HG03025 (cell line): ENCODE measurements around the gene KIAA1755.

Source experiments
- ATAC-seq: cut with Tn5 transposase; IDR thresholded peaks from one replicate; pipeline ENCODE4 v1.9.1; 2021; ENCODE audit warnings: mild to moderate bottlenecking, moderate library complexity; ENCODE audit not compliant: unreplicated experiment, low FRiP score

The KIAA1755 gene

DNA sequence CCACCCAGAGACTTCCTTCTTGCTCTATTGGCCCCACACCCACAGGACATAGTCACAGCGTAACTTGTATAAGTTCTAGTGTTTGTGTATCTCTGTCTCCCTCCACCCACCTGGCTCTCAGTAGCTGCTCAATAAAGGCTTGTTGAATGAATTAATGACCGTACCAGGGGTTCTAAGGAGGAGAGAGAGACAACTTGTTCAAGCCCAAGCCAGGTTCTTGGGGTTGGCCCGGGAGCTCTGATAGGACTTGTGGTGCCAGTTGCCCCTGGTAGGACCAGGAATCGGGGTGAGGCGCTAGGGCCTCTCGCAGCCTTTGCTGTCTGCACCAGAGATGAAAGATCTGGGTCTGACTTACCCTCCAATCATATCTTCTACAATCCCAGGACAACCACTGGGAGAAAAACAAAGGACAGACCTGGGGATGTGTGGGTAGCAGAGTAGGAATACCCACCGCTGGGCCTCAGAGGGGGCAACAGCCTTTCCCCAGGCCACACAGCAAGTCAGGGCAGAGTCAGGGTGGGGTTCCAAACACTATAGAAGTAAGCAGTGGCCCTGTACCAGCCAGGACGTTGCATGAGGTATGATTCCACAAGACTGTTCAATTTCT is 90.2 kb downstream of the KIAA1755 start:
- ATAC-seq = no peak

DNA sequence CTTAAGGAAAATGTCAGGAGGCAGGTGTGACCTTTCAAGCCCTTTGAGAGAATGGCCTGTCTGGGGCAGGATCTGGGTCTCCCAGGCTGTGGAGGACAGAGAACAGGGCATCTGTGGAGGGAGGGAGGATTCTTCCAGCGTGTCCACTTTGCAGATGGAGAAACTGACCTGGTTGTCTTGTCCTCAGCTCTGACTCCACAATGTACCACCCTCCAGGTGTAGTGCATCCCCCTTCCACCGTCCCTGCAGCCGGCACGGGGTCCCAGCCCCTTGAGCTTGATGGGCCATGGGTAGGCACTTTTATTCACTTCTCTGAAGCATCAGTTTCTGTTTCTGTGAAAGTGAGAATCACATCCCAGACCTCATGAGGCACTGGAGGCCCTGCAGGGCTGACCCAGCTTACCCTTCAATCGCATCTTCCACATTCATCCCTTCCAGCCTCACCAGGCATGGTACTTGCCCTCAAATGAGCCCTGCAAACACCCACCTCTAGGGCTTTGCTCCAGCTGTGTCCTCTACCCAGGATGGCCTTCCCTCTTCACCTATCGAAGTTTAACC is 90.8 kb downstream of the KIAA1755 start:
- no peak for ATAC-seq

DNA sequence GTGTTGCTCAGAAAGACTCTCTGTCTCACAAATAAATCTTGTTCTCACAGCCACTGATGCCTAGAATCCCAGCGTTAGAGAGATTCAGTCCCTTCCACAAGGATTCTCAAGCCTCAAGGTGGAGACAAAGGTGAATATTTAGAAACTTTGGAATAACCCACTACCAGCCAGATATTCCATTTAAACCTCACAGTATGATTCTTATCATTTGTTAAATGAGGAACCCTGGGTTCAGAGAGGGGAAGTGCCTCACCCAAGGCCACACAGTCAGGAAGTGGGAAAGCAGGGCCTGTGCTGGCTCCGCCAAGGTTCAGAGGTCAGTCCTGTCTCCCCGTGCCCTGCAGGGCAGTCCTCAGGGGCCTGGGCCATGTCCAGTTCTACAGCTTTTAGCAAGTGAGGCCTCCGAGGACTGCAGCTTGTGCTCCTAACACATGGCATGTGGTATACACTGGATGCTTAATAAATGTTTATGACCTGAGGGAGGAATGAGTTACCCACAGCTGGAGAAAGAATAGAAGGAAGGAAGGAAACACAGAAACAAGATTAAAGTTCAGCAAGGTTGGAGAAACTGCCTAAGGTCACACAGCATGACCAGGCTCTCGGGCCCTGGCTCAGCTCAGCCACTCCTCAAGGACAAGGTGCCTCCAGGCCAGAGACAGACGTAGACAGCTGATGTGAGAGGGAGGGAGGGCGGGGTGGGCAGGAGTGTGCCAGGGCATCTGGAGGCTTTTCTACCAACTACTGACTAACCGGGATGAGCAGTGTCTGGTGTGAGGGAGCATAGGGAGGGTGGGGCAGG is 91.5 kb downstream of the KIAA1755 start:
- no peak for ATAC-seq

DNA sequence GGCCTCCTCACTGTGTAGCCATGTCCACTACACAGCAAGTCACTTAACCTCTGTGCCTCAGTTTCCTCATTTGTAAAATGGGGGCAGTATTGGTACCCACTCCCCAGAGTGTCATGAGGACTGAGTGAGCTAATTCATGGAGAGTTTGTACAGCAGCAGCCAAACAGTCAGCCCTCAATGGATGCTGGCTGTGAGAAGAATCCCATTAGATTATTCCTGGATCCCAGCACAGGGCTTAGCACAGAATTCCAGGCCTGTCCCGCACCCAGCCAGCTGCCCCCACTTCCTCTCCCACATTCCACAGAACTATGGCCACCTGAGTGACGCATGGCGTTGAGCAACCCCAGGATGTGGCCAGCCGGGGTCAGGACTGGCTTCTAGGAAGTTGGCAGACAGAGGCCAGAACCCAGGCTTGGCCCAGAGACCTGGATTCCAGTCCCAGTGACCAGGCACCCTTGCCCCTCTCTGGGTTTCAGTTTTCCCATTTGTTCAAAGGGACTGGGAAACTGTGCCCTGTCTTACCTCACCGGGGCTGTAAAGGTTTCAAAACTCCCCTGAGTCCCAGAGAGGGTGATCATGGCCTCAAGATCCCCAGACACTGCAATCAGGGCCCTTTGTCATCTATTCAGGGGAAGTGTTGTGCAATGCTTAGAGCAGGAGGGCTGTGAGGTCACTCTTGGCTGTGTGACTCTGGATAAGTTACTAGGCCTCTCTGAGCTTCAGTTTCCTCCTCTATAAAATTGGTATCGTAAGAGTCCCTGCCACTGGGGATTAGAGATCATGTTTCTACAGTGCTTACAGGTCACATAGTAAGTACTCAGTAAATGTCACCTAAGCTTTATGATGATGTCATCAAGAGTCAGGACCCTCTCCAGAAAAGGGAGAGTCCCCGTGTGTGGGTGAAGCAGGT is 92.4 kb downstream of the KIAA1755 start:
- no peak for ATAC-seq

DNA sequence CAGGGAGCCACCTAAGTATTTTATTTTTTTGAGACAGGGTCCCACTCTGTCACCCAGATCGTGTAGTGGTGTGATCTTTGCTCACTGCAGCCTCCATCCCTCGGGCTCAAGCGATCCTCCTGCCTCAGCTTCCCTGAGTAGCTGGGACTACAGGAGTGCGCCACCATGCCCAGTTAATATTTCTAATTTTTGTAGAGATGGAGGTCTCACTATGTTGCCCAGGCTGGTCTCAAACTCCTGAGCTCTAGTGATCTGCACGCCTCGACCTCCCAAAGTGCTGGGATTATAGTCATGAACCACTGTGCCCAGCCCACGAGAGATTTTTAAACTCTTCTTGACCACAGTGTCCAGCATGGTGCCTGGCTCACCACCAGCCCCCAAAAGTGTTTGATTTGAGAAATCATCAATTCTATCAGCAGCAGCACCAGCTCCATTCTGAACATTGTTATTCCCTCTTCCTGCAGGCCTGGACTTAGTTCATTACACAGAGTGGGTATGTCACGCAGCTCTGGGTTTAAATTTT is 93.1 kb downstream of the KIAA1755 start:
- no peak for ATAC-seq

DNA sequence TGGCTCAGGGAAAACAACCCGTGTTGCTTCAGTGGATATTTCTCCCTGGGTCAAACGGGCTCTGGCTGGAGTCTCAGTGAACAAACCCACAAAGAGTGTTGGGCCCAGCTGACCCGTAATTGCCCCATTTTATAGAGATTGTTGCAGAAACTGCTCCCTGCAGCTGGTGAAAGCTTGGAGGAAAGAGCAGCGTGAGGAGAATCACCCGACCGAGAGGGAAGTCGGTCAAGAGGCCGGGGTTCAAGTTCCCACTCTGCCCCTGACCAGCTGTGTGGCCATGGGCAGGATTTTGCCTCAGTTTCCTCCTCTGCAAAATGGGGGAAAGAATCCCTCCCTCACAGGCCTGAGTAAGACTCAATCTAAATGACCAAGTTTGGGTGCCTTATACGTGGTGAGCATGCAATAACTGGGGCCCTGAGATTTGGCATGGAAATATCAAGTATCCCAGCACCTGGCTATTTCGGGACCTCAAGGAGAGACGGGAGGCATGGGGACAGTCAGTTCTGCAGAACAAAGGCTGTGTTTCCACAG is 93.8 kb downstream of the KIAA1755 start:
- ATAC-seq = no peak

DNA sequence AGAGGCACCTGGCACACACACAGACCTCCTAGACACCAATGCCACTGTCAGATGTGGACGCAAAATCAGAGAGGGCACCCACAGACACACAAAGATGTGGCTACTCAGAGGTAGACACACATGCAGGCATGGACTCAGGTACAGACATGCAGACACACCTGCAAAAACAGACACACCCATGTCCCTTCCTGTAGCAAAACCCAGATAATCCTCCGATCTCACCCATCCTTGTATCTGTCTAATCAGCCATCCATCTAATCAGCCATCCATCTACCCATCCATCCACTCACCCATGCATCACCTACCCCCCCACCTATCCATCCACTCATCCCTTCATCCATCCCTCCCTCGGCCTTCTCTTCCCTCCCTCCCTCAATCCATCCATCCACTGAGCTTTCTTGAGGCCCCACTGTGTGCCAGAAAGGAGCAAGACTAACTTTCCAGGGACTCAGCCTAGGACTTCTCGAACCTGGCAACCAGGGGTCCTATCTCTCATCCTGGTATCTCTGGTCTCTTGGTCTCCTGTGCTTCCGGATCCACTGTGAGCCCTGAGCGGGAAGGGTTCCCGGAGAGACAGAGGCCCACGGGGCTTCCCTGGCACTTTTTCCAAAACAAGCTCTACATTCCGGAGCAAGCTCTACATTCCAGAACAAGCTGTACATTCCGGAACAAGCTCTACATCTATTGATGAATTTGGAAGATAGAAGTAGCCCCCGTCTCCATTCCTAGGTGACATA is 94.4 kb downstream of the KIAA1755 start:
- no peak for ATAC-seq

DNA sequence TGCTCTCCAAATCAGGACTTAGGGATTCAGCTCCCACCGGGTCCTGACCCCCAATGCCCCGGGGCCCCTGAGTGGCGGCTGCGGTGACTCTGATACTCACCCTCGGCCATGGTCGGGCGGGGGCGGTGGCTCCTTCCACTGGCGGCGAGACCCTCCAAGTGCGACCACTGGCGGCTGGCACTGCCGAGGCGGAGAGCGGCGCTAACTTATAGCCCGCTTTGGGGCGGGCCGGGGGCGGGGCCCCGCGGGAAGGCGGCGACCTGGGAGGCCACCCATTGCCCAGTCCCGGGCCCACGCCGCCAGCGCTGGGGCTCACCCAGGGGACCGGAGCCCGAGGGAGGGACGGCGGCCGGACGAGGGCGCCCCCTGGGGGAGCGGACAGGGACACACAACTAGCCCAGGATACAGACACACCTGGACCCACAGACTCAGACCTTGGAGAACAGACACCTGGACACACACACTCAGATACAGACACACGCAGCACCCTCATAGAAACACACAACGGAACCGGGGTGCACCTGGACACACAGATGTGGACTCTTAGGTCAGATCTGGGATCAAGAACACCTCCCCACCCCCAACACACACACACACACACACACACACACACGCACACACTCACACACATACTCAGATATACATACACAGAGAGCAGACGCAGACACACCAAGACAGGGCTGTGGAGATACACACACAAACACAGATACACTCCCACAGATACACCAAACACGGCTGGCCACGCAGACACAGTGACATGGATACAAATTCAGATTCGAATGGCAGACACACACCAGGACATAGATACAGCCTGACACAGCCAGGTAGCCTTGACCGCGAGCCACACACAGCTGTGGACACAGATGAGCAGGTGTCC is 95.2 kb downstream of the KIAA1755 start, which contains the start of gene TGM2:
Gene TGM2, minus strand, starts transcription at position 182 of the 877 bp plus-strand sequence. Its CDS starts 72 bp downstream, at position 110.
- peak; percentile 57 for ATAC-seq

DNA sequence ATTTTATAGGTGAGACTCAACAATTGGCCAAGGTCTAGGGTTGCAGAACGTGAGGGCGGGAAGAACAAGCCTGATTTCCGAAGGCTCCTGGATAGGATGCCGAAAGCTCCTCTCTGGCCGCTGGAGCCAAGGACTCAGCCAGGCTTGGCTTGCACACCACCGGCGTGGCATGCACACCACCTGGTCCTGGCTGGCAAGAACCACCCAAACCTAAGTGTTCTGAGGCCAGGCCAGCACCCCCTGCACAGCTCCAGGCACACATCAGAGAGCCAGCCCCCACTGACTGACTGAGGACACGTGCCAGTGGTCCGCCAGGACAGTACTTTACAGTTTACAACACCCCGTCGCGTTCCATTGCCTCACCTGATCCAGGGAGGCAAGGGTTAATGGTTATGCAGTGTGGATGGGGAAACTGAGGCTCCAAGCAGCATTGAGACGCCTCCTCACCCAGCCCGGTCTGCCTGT is 95.9 kb downstream of the KIAA1755 start:
- no peak for ATAC-seq

DNA sequence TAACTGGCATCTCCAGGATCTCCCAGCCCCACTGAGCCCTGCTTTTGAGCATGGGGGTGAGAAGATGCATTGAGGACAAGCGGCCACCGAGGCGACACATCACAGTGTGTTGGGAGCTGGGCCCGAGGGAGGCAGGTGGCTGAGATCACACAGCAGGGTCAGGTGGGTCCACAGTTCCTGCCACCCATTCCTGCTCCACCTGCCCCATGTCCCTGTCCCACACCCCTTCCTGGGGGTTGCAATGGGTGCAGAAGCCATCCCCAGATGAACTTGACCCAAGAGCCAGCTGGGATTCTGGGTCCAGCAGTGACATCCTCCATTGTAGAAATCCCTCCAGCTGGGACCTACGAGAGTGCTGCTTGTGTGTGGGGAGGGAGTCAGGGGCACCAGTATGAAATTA is 96.5 kb downstream of the KIAA1755 start:
- no peak for ATAC-seq

DNA sequence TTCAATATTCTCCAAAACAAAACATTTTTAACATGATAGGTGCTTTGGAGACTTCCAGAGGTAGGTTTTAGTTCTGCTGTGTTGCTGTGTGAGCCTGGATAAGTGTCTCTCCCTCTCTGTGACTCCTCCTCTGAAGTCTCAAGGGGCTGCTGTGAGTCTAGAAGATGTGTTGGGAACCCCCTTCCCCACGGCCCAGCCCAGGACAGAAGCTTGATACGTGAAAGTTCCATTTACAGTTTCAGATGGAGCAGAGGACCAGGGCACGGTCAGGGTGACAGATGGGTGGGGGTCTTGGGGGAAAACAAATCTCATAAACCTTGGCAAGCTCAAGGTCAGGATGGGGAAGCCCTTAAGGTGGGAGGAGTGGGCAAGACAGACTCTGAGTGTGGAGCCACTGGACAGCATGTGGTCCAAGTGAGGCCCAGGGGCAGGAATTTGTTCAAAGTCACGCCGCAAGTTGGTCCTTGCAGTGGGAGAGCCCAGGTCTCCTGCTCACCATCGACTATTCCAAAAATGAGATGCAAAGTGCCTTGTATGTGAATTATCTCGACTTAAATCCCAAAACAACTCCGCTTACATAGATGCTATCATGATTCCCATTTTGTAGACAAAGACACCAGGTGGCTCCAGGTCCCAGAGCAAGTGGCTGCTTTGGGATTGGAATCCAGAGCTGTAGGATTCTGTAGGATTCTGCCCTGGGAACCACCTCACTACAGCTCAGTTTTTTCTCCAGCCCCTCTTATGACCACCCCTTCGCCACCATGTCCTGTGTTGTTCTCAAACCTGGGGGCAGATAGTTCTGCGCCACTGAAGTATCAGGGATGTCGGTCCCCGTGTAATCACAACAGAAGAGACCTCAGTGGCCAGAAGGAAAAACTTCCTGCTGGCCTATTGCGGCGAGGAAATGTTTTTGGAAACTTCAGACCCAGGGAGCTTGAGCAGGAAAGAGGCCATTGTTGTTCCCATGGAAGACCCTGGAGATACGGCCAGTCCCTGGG is 97.4 kb downstream of the KIAA1755 start:
- ATAC-seq = no peak

DNA sequence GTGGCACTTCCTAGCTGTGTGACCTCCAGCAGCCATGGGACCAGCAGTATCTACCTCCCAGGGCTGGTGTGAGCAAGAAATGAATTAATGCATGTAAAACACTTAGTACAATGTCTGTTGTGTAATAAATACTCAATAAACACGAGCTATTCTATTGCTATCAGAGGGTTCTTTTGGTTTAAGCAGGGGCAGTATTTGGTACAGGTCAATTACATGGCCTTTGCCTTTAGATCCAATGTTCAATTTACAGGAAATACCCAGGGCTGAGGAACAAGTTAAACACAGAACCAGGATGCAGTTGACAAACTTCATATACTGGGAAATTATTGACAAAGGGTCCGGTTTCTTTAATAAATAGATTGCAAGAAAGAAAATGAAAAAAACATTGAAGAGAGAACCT is 98.4 kb downstream of the KIAA1755 start:
- no peak for ATAC-seq

DNA sequence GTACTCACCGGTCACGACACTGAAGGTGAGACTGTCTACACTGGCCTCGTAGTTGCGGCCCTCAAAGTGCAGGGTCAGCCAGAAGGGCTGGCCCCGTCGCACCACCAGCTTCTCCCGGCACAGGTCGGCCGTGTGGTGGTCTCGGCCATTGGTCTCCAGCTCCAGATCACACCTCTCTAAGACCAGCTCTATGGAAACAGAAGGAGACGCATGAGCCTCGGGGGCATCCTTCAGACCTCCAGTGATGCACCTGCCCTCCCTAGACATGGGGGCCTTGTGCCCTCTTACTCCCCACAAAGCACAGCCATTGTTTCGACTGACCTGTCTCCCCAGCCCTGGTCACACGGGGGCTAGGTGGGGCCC is 99.1 kb downstream of the KIAA1755 start:
- ATAC-seq = no peak
